GM10847 (cell line): ENCODE data around the gene MARK1.

Source experiments
- POLR2A ChIP-seq: IDR thresholded peaks from 2 replicates; pipeline ENCODE4 v1.6.1; 2011; ENCODE audit not compliant: insufficient read length; ENCODE audit errors: extremely low read depth

The MARK1 gene

DNA sequence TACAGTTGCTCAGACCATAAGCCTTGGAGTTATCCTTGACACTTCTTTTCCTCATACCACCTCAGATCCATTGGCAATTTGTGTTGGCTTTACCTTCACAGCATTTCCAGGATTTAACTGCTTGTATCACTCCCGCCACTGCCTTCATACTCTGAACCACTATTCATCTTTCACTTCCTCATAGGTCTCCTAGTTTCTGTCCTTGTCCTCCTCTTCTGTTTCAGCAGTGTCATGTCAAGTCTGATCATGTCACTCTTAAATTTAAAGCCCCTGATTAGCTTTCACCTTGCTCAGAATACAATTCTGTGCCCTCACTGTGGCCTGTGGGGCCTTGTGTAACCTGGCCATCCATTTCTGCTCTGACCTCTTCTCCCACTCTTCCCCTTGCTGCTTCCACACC, 127.6 kb downstream of the MARK1 start:
- TF ChIP-seq POLR2A: no peak

DNA sequence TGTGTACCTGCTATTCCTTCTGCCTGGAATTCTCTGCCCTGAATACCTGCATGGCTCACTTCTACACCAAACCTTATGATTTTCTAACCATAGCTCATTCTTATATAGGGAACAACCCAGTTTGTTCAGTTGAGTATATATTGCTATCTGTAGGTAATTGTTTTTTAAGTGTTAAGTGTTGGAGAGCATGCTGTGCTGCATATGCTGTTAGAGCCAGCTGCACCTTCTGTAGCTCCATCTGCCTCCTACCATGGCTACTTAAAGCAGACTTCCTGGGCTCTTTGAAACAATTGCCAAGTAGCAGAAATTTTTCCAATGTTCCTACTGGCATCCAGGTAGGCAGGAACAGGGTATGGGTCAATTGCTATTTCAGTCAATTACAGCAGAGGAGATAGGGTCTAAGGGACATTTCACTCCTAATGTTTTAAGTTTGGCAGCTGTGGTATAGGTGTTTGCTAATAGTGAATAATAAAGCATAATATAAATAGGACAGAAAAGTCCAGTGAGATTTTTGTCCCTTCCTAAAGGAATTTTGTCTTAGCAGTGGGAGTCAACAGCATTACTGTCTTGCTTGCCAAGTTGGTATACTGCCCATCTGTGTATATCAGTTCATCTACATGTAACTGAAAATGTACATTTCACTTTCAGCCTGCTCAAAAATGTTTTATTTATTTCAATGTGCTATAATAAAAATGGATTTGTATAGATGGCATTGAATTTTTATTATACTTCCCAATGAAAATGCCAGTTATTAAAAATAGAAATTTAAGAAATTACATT, 128.2 kb downstream of the MARK1 start:
- no peak for TF ChIP-seq POLR2A

DNA sequence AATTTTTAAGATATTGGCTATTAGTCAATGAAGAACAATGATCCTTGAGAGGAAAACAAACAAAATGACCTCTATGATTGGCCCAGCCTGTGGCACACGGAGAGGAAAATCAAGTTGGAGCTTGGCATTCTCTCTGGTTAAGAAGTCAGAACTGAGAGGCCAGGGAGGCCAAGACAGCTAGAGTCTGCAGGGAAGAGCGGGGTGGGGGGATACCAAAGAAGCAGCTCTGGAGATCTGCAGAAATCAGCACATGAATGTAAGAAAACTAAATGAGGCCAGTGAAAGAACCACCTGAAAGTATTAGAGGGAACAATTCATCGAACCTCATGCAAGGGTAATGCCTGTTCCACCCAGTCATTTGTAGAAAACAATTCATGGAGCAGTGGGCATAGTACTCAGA, 138.4 kb downstream of the MARK1 start:
- no peak for TF ChIP-seq POLR2A

DNA sequence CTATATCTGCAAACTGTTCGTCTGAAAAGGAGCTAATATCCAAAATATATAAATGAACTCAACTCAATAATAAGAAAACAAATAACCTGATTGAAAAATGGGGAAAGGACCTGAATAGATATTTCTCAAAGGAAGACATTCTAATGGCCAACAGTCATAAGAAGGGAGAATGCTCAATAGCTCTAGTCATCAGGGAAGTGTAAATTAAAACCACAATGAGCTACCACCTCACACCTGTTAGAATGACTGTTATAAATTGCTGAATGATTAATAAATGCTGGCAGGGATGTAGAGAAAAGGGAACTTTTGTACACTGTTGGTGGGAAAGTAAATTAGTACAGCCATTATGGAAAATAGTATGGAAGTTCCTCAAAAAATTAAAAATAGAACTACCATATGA, 141.1 kb downstream of the MARK1 start:
- no peak for TF ChIP-seq POLR2A

DNA sequence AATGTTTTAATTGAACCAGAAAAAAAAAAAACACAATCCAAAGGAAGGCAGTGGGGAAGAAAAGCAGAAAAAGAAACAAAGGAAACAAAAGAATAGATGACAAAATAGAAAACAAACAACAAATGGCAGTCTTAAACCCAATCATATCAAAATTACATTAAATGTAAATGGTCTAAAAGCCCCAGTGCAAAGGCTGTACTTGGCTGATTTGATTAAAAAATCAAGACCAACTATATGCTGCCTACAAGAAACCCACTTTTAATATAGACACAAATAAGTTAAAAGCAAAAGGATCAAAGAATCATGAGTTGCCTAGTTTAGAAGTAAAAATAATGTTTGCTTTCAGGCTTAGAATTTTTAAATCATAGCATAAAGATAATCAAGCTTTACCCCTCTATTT, 142.4 kb downstream of the MARK1 start:
- TF ChIP-seq POLR2A: no peak

DNA sequence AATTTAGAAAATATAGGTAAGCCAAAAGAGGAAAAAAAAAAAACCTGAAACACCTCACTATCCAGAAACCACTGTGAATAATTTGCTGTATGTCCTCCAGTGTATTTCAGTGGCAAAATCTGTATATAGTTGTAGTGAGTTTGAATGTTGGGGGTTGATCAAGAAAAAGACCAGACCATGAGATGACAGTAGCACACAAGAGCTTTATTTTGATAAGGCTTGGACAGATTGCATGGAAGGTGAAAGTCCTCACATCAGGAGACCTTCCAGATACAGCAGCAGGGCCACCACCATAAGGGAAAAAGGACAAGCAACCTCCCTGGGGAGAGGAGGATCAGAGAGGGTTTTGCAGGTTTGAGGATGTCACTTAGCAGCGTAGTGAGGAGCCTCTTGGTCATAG, 146.0 kb downstream of the MARK1 start:
- TF ChIP-seq POLR2A: no peak

DNA sequence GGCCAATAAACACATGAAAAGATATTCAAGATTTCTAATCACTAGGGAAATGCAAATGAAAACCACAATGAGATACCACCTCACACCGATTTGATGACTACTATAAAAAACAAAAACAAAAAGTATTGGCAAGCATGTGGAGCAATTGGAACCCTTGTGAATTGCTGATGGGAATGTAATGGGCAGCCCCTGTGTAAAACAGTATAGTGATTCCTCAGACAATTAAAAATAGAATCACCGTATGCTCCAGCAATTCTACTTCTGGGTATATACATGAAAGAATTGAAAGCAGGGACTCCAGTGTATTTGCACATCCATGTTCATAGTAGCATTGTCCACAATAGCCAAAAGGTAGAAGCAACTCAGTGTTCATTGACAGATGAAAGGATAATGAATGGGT, 149.3 kb downstream of the MARK1 start:
- no peak for TF ChIP-seq POLR2A

DNA sequence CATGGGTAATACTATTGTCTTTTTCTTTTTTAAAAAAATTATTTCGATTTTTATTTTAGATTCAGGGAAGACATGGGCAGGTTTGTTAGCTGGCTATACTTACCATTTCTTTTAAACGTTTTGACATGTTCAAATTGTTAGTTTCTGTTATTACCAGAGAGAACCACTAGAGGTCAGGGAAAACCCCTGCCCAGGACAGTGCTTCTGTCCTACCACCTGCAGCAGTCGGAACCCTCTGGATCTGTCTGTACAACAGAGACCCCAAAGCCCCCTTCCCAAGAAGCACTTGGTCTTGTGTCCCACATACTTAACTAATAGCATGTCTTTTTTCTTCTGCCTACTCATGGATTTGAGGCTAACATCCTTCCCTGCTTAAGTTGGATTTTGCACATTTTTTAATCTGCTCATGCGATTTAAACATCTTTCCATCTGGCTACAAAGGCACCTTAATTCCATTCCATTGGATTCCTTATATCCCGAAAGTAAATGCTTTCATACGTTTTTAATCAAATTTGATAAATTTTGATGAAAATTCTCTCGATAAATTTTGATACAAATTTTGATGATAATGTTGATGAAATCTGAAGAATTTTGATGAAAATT, 152.2 kb downstream of the MARK1 start:
- TF ChIP-seq POLR2A: no peak

DNA sequence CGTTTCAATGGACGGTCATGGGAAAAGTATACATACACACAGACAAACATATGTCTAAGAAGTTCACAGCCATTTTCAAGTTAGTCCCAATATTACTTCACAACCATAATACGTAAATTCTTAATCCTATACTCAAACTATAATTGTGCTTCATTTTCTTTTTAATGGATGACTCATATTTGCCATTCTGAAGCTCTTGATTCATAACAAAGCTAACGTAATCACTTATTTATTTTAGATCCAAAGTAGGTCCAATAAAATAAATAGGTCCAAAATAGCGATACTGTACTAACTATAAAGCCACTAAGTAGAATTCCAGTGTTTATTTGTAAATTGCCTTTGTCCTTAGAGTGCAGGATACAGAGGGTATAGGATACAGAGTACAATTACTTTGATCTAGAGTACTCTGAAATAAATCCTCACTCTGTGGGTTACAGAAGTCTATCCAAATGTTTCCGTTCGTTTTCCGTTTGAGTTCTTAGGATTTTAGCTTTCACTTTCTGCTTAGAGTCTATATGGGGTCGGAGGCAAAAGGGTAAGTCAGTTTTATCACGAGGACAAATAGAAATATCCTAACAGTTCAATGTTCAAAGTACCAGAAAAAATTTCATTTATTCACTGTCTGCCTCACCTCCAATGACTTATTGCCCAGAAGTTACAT, 153.4 kb downstream of the MARK1 start:
- no peak for TF ChIP-seq POLR2A

DNA sequence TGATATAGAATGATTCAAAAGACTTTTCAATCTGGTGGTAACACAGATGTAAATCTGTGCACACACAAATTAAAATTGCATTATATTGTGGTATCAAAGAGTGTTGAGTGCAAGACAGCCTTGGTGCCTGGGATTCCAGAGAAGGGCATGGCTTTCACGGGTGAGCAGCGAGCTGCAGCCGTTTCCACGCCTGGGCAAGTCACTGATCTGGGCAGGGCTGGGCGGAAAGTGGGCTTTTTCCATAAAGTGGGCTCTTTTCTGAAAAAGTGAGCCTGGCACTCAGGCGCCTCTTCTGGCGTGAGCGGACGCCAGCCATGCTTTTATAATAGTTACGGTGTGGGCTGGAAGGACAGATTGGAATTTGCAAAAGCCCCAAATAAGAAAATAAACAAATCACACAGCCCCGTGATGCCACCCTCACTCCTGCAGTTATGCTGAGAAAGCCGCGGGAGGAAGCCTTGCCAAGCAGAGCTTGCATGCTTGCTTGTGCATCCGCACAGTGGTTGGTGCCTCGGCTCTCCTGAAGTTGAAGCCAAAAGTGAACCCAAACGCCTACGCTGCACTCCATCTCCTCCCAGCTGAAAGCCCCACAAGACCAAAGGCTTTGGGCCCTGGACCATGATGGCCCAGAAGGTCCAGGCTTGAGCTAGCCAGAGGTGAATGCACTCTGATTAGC, 155.1 kb downstream of the MARK1 start:
- no peak for TF ChIP-seq POLR2A

DNA sequence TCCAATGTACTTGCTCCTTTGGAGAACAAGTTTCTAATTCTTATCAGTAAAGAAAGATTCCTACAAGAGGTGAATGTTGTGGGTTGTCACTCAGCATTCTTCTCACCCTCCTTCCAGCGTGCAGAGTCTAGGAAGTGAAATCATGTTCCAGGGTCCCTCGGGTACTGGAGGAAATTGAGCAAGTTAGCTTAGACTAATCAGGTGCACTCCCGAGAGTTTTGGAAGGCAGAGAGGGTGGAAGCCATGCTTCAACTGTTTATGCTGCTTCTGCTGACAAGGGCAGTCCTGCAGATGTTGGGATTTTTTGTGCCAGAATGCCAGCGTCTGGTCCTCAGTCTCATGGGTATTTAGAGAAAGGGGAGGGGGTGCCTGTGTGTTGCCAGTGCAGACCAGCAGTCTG, 157.0 kb downstream of the MARK1 start:
- no peak for TF ChIP-seq POLR2A

DNA sequence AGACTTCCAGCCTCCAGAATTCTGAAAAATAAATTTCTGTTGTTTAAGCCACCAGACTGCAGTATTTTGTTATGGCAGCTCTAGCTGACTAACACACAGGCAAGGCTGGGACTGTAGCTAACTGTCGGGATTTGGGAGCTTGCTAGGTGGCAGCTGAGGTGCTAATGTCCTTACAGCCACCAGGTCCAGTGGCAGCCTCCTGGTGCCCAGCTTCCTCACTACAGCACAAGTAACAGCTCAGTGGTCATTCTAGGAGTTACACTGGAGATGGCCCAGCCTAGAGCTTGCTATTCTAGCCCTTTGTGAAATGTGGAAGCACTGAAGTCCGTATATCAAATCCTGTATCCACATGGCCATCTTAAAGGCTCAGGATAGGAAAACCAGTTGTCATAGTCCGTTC, 157.9 kb downstream of the MARK1 start:
- no peak for TF ChIP-seq POLR2A

DNA sequence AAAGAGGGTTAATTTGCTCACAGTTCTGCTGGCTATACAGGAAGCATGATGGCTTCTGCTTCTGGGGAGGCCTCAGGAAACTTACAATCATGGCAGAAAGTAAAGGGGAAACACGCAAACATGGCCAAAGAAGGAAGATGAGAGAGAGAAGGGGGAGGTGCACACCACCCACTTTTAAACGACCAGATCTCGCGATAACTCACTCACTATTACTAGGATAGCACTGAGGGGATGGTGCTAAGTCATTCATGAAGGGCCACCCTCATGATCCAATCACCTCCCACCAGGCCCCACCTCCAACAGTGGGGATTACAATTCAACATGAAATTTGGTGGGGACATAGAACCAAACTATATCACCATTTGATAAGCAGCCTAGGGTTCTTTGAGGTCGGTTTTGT, 159.9 kb downstream of the MARK1 start:
- TF ChIP-seq POLR2A: no peak

DNA sequence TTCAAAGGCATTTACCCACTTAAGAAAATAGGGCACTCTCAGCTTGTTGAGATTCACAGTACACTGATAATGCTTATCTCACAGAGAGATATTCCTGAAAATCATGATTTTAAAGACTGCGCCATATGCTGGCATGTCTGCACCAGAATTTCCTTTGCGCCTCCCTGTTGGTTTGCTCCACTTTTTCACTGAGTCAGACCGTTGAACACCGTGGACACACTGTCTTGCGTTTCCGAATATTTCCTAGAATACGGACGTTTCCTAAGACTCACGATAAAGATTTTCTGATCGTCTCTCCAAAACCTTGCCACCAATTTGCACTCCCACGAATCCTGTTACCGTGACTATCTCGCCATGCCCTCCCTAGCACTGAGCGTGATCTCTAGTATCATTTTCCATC, 161.7 kb downstream of the MARK1 start:
- no peak for TF ChIP-seq POLR2A

DNA sequence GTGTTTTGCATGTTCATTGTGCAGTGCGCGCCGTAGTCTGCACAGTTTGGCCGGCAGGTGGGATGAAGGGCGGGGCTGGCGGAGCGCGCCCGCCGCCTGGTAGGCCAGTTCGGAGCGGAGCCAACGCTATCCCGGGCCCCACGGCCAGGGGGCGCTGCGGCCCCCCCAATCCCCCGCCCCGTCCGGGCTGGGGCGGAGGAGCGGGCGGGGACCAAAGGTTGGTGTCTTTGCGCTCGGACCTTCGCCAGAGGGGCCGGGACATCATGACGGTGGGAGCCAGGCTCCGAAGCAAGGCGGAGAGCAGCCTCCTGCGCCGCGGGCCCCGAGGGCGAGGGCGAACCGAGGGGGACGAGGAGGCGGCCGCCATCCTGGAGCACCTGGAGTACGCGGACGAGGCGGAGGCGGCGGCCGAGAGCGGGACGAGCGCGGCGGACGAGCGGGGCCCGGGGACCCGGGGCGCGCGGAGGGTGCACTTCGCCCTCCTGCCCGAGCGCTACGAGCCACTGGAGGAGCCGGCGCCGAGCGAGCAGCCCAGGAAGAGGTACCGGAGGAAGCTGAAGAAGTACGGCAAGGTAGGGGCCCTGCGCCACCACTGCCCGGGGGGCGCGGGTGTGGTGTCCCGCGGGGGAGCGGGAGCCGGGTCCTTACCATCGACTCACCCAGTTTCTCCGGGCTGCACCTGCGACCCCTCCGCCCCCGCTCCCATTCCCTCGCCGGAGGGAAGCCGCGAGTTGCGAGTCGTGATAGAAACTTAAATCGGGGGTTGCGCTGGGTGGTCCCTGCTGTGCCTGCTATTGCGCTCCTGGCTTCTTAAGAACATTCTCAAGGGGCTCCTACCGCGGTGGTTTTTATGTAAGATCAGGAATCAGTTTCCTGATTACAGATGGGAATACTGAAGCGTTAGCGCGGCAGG, 162.5 kb downstream of the MARK1 start, which contains the start of gene C1orf115:
Gene C1orf115, plus strand, starts transcription at position 224 of the 913 bp plus-strand sequence. Its CDS starts 40 bp downstream, at position 264.
- TF ChIP-seq POLR2A: peak; percentile 29

DNA sequence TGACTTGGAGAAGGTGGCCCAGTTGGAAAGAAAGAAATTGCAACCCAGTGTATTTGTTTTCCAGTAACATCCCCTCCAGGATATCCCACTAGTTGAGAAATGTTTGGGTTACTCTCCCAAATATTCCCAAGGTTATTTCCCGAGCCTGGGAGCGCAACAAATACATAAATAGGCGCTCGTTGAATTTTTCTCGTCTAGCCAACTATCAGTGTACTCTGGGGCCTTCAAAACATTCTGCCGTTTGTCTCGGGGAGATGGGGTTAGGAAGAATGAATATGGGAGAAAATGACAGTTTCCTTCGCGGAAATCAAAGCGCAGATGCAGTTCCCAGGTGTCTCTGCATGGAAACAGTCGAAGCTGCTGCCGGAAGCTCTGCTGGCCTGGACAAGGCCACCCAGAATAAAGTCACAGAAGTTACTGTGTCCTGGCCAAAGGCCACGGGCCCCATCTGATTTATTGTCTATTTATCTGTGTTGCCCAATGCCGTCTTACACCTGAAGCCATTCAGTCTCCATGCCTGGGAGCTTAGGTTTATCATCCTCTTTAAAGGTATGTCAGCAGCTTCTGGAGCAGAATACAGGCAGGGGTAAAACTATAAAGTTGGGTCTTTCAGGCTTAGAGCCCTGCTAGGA, 163.2 kb downstream of the MARK1 start:
- no peak for TF ChIP-seq POLR2A
